GM12878 (cell line): Measurements from ENCODE around the gene ATXN1. TPM values are rescaled to one million over a fixed set of nuclear protein-coding genes. Genes with fewer than 3 reads are reported as not detected.
A peak's percentile ranks its signal among the peaks of the same experiment; 100 is the strongest.

Experiments
- ATF7 ChIP-seq: fragments of 450-650 bp; IDR thresholded peaks from 2 replicates; pipeline ENCODE4 v1.6.1; 2016; ENCODE audit warnings: low read depth, mild to moderate bottlenecking
- BACH1 ChIP-seq: fragments of 450-650 bp; IDR thresholded peaks from 2 replicates; pipeline ENCODE4 v1.6.1; 2017; ENCODE audit warnings: mild to moderate bottlenecking, borderline replicate concordance
- BHLHE40 ChIP-seq, 2 experiments: fragments of 450-650 bp in 1 of 2; IDR thresholded peaks; 2 replicates each; pipeline ENCODE4 v1.6.1; 2011 to 2017; ENCODE audit warnings: low read depth in 2 of 2, borderline replicate concordance in 1 of 2, improper control_type of control experiment in 1 of 2, low read length in 1 of 2, mild to moderate bottlenecking in 1 of 2
- BRCA1 ChIP-seq: IDR thresholded peaks from 2 replicates; pipeline ENCODE4 v1.6.1; 2011; ENCODE audit warnings: low read depth, low read length, improper control_type of control experiment
- CBFB ChIP-seq: IDR thresholded peaks from 2 replicates; pipeline ENCODE4 v1.6.1; 2016; ENCODE audit warnings: antibody characterized with exemption, low read depth
- CHD2 ChIP-seq: IDR thresholded peaks from 2 replicates; pipeline ENCODE4 v1.6.1; 2011; ENCODE audit warnings: low read depth, low read length, improper control_type of control experiment, borderline replicate concordance
- DPF2 ChIP-seq: fragments of 450-650 bp; IDR thresholded peaks from 2 replicates; pipeline ENCODE4 v1.6.1; 2017; ENCODE audit warnings: mild to moderate bottlenecking
- FOS ChIP-seq: IDR thresholded peaks from 3 replicates; pipeline ENCODE4 v1.6.1; 2011; ENCODE audit warnings: borderline replicate concordance; ENCODE audit not compliant: insufficient read length; ENCODE audit errors: extremely low read depth
- IKZF2 ChIP-seq, 2 experiments: fragments of 450-650 bp; IDR thresholded peaks; 2 replicates each; pipeline ENCODE4 v1.6.1; 2017; ENCODE audit warnings: mild to moderate bottlenecking in 2 of 2, moderate library complexity in 2 of 2
- JUNB ChIP-seq: IDR thresholded peaks from 2 replicates; pipeline ENCODE4 v1.6.1; 2016; ENCODE audit warnings: antibody characterized with exemption, mild to moderate bottlenecking
- KAT2A ChIP-seq: conservative IDR thresholded peaks from 2 replicates; pipeline ENCODE4 v1.6.1; 2011; ENCODE audit warnings: low read depth, low read length; ENCODE audit not compliant: control insufficient read depth
- KDM1A ChIP-seq: fragments of 200-600 bp; sonication (generic); IDR thresholded peaks from 2 replicates; pipeline ENCODE4 v1.6.1; 2016; ENCODE audit warnings: borderline replicate concordance
- LARP7 ChIP-seq: fragments of 450-650 bp; IDR thresholded peaks from 2 replicates; pipeline ENCODE4 v1.6.1; 2017; ENCODE audit warnings: mild to moderate bottlenecking
- NFYA ChIP-seq: IDR thresholded peaks from 2 replicates; pipeline ENCODE4 v1.6.1; 2011; ENCODE audit warnings: low read depth, mild to moderate bottlenecking, low read length, improper control_type of control experiment, borderline replicate concordance
- NKRF ChIP-seq: fragments of 450-650 bp; conservative IDR thresholded peaks from 2 replicates; pipeline ENCODE4 v1.6.1; 2017; ENCODE audit warnings: mild to moderate bottlenecking, moderate library complexity
- NR2F1 ChIP-seq: fragments of 450-650 bp; conservative IDR thresholded peaks from 2 replicates; pipeline ENCODE4 v1.6.1; 2017; ENCODE audit warnings: mild to moderate bottlenecking
- PML ChIP-seq: IDR thresholded peaks from 2 replicates; pipeline ENCODE4 v1.6.1; 2012; ENCODE audit warnings: low read length, inconsistent platforms
- POU2F2 ChIP-seq: IDR thresholded peaks from 3 replicates; pipeline ENCODE4 v1.6.1; 2011; ENCODE audit warnings: low read depth, mild to moderate bottlenecking, low read length, borderline replicate concordance
- RELA ChIP-seq: fragments of 450-650 bp; IDR thresholded peaks from 2 replicates; pipeline ENCODE4 v1.8.0; 2014; ENCODE audit warnings: borderline replicate concordance; ENCODE audit not compliant: partially characterized antibody
- REST ChIP-seq: IDR thresholded peaks from 2 replicates; pipeline ENCODE4 v1.6.1; 2012; ENCODE audit warnings: mild to moderate bottlenecking, low read depth, low read length
- SMAD1 ChIP-seq: fragments of 450-650 bp; IDR thresholded peaks from 2 replicates; pipeline ENCODE4 v1.6.1; 2018; ENCODE audit warnings: mild to moderate bottlenecking, low read depth; ENCODE audit not compliant: partially characterized antibody
- SMARCA5 ChIP-seq: fragments of 450-650 bp; IDR thresholded peaks from 2 replicates; pipeline ENCODE4 v1.6.1; 2017; ENCODE audit warnings: mild to moderate bottlenecking
- SUPT20H ChIP-seq: IDR thresholded peaks from 2 replicates; pipeline ENCODE4 v1.6.1; 2011; ENCODE audit warnings: low read depth, mild to moderate bottlenecking, low read length, moderate library complexity, borderline replicate concordance; ENCODE audit not compliant: control insufficient read depth
- TAF1 ChIP-seq: IDR thresholded peaks from 2 replicates; pipeline ENCODE4 v1.6.1; 2011; ENCODE audit warnings: mild to moderate bottlenecking, low read depth, low read length, borderline replicate concordance
- USF1 ChIP-seq: IDR thresholded peaks from 2 replicates; pipeline ENCODE4 v1.6.1; 2011; ENCODE audit warnings: borderline replicate concordance, low read depth, mild to moderate bottlenecking, moderate library complexity, mixed read lengths, low read length; ENCODE audit not compliant: insufficient read depth; ENCODE audit errors: extremely low read length
- ZNF24 ChIP-seq: fragments of 450-650 bp; IDR thresholded peaks from 2 replicates; pipeline ENCODE4 v1.6.1; 2017; ENCODE audit warnings: antibody characterized with exemption, mild to moderate bottlenecking
- ZNF384 ChIP-seq: IDR thresholded peaks from 2 replicates; pipeline ENCODE4 v1.6.1; 2012; ENCODE audit warnings: low read depth, mild to moderate bottlenecking, low read length, improper control_type of control experiment, borderline replicate concordance
- ZSCAN29 ChIP-seq: fragments of 450-650 bp; IDR thresholded peaks from 2 replicates; pipeline ENCODE4 v1.6.1; 2017; ENCODE audit warnings: mild to moderate bottlenecking, moderate library complexity
- polyA plus RNA-seq, 11 experiments: library from polyadenylated mRNA; depleted of rRNA in 4 of 11; unstranded in 6 of 11; stranded (reverse) in 5 of 11; fragments of >200 nt; fragmentation: Nextera tagmentation in 4 of 11; fragmentation: Illumina TruSeq in 1 of 11; extraction: Ambion mirVana in 4 of 11; extraction: Trizol in 1 of 11; gene quantifications; 1 replicate in 1 of 11; 2 replicates in 10 of 11; pipeline versions ENCODE4 v1.2.1 to v1.2.3, GENCODE V29; 2011 to 2016; ENCODE audit warnings: inconsistent platforms in 2 of 11, missing spikeins in 2 of 11, low read depth in 1 of 11
- total RNA-seq, 4 experiments: library from RNA; depleted of rRNA in 3 of 4; stranded (reverse); fragments of >200 nt in 3 of 4; fragmentation: Illumina TruSeq in 1 of 4; extraction: Trizol in 1 of 4; gene quantifications; 2 replicates each; pipeline versions ENCODE4 v1.2.1 to v1.2.3, GENCODE V29; 2013 to 2021

ATXN1 gene
- total and polyA plus RNA-seq, 10 of the 15 experiments (the other 5 are each of a cell fraction or from before 2014, with no cell fraction given): 12.2 to 51.2 (median 20.5) TPM

- TF ChIP-seq ZSCAN29 (no peak), CBFB (no peak), NFYA (no peak), LARP7 (no peak), USF1 (no peak), BHLHE40 (IDR thresholded peaks at IDR 0.05; ENCODE audit: borderline replicate concordance in 1 of 2, low read depth in 2 of 2, low read length in 1 of 2) (peak; percentile 78 to 81), FOS (no peak), PML (no peak), TAF1 (no peak), CHD2 (peak; percentile 53; the same call in 1 of the 2 replicates), RELA (no peak), REST (no peak), IKZF2 (IDR thresholded peaks at IDR 0.05) (peak; percentile 66 to 84; a peak in 3 of 4 replicates), DPF2 (peak; percentile 84; the same call in 1 of the 2 replicates), NR2F1 (no peak), BACH1 (peak; percentile 72; the same call in 1 of the 2 replicates), POU2F2 (no peak), BRCA1 (no peak), JUNB (peak; percentile 40), ATF7 (peak; percentile 98), SMAD1 (peak; percentile 30), NKRF (no peak), ZNF24 (peak; percentile 78; the same call in 1 of the 2 replicates), KDM1A (no peak), SMARCA5 (no peak), ZNF384 (no peak), KAT2A (no peak), SUPT20H (no peak)
These were observed 284.4 kb downstream of the ATXN1 start (continued) for GRCh38 chr6:16476861-16477260.
